ENCODE results near the gene GPC6. TPM values are rescaled to one million over a fixed set of nuclear protein-coding genes. Genes with fewer than 3 reads are reported as not detected.
A peak's percentile ranks its signal among the peaks of the same experiment; 100 is the strongest.

Gene GPC6
- total RNA-seq, 1 donor from 2014 or later: 50.3 TPM

DNA sequence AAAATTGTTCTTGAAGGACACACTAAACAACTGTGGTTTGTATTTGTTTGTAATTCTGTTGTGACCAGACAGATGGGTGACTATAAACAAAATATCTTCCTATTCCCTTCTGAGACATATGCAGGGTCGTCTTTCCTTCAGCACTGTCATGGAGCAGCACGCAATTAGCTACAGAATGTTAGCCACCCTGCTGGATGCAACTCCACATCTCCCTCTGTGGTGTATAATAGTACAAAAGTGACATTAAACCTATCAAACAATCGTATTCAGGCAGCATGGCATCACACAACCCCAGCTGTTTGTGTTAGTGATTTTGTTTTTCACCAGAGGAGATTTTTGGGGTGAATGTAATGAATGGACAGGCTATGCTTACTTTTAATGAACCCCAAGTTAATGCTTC, 146.2 kb downstream of the GPC6 start:
- H3K4me3 Mint-ChIP-seq (ENCODE audit: low read depth): no peak overlapping the region
- TF ChIP-seq, protein P1, sequence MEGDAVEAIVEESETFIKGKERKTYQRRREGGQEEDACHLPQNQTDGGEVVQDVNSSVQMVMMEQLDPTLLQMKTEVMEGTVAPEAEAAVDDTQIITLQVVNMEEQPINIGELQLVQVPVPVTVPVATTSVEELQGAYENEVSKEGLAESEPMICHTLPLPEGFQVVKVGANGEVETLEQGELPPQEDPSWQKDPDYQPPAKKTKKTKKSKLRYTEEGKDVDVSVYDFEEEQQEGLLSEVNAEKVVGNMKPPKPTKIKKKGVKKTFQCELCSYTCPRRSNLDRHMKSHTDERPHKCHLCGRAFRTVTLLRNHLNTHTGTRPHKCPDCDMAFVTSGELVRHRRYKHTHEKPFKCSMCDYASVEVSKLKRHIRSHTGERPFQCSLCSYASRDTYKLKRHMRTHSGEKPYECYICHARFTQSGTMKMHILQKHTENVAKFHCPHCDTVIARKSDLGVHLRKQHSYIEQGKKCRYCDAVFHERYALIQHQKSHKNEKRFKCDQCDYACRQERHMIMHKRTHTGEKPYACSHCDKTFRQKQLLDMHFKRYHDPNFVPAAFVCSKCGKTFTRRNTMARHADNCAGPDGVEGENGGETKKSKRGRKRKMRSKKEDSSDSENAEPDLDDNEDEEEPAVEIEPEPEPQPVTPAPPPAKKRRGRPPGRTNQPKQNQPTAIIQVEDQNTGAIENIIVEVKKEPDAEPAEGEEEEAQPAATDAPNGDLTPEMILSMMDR (IDR thresholded peaks at IDR 0.05; ENCODE audit: unreplicated experiment): no peak
- no peak for DNase-seq (ENCODE audit: low spot score, unreplicated experiment)
- H3K9me3 Mint-ChIP-seq (ENCODE audit: low read depth): no peaks in the 10 kb centered on the region
- H3K36me3 Mint-ChIP-seq (ENCODE audit: insufficient read depth): no peaks in the 10 kb centered on the region
- peaks cover 1% of the 10 kb centered on the region for H3K4me1 Mint-ChIP-seq (ENCODE audit: low read depth)
- no peaks in the 10 kb centered on the region for H3K27me3 Mint-ChIP-seq
- H3K27ac Mint-ChIP-seq: no peak overlapping the region

DNA sequence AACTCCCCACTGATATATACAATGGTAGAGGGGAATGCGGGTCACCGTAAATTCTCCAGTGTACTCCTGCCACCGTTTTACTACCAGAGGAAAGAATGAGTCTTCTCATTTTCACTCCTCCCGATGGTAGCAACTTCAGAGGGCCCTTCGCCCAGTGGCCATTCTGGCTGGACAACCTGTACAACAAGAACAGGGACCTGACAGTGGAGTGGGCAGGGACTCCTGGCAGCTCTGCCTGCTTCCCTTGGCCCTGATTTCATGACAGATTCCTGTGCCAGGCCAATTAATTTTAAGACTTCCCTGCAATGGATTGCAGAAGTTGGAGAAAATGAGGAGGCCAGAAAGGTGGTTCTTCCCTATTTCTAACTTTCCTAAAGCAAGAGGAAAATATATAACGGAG, 148.9 kb downstream of the GPC6 start:
- no peaks in the 10 kb centered on the region for H3K27me3 Mint-ChIP-seq

GRCh38 chr13:93377196-93377595, 150.6 kb downstream of the GPC6 start:
- DNase-seq (ENCODE audit: low spot score, unreplicated experiment): no peak
- Mint-ChIP-seq H3K4me1 (ENCODE audit: low read depth) (no peaks in the 10 kb centered on the region), H3K9me3 (ENCODE audit: low read depth) (no peaks in the 10 kb centered on the region), H3K4me3 (ENCODE audit: low read depth) (no peak overlapping the region), H3K27ac (peak overlapping the region; percentile 5), H3K27me3 (no peaks in the 10 kb centered on the region), H3K36me3 (ENCODE audit: insufficient read depth) (no peaks in the 10 kb centered on the region)
- TF ChIP-seq, protein P1 (IDR thresholded peaks at IDR 0.05; ENCODE audit: unreplicated experiment): no peak

More for the DNA sequence above, 148.9 kb downstream of the GPC6 start:
- H3K36me3 Mint-ChIP-seq (ENCODE audit: insufficient read depth): no peaks in the 10 kb centered on the region
- no peak for DNase-seq (ENCODE audit: low spot score, unreplicated experiment)
- TF ChIP-seq, protein P1 (IDR thresholded peaks at IDR 0.05; ENCODE audit: unreplicated experiment): no peak
- H3K27ac Mint-ChIP-seq: no peak overlapping the region
- H3K9me3 Mint-ChIP-seq (ENCODE audit: low read depth): no peaks in the 10 kb centered on the region
- no peak overlapping the region for H3K4me3 Mint-ChIP-seq (ENCODE audit: low read depth)
- H3K4me1 Mint-ChIP-seq (ENCODE audit: low read depth): no peaks in the 10 kb centered on the region

DNA sequence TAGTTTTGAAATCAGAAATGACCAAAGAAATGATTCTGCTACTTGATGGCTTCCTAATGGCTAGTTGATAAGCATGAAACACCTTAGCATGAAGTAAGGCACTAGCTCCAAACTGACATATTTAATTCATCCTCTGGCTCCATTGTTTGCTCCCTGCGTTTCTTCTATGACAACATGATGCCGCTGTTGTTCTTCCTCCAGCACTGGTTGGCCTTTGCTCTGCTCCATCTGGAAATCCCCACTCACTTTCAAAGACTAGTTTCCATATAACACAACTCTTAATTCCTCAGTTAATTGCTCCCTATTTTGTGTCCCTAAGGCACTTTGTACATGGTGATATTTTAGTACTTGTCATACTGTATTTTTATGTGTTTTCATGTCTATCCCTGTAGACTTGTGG, 151.6 kb downstream of the GPC6 start:
- Mint-ChIP-seq H3K27me3 (no peaks in the 10 kb centered on the region), H3K36me3 (ENCODE audit: insufficient read depth) (no peaks in the 10 kb centered on the region), H3K9me3 (ENCODE audit: low read depth) (no peaks in the 10 kb centered on the region), H3K4me3 (ENCODE audit: low read depth) (no peak overlapping the region), H3K27ac (no peak overlapping the region), H3K4me1 (ENCODE audit: low read depth) (no peaks in the 10 kb centered on the region)
- no peak for DNase-seq (ENCODE audit: low spot score, unreplicated experiment)
- TF ChIP-seq, protein P1 (IDR thresholded peaks at IDR 0.05; ENCODE audit: unreplicated experiment): no peak

DNA sequence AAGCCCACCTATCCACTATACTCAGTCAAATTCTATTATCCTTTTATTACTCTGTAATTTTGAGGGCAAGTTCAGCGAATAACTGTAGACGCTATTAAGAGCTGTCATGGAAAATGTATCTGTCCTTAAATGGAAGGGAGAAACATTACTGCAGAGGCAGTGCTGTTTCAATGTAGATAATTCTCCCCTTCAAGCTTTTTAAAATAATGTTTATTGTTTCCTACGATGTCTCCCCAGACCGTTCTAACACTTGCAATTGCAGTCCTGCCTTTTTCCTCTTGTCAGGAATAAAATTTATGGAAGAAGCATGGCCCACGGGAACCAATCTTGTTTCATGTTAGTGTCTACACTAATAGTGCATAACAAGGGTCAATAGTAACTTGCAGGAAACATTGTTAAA, 159.5 kb downstream of the GPC6 start:
- H3K4me3 Mint-ChIP-seq (ENCODE audit: low read depth): no peak overlapping the region
- H3K9me3 Mint-ChIP-seq (ENCODE audit: low read depth): no peaks in the 10 kb centered on the region

More for the DNA sequence above, 159.5 kb downstream of the GPC6 start:
- DNase-seq (ENCODE audit: low spot score, unreplicated experiment): no peak
- Mint-ChIP-seq H3K27ac (no peak overlapping the region), H3K36me3 (ENCODE audit: insufficient read depth) (no peaks in the 10 kb centered on the region), H3K4me1 (ENCODE audit: low read depth) (no peaks in the 10 kb centered on the region), H3K27me3 (no peaks in the 10 kb centered on the region)
- TF ChIP-seq, protein P1 (IDR thresholded peaks at IDR 0.05; ENCODE audit: unreplicated experiment): no peak

Measured in progenitor cell of endocrine pancreas (in vitro differentiated cells).